Gastrocnemius medialis (tissue), 4 donors: ENCODE measurements around the gene PLXNA2.

Source experiments
- POLR2A ChIP-seq, 2 donors: fragments of 450-650 bp; IDR thresholded peaks; one replicate each; pipeline ENCODE4 v1.6.1; 2017; ENCODE audit warnings: antibody characterized with exemption in 2 of 2, mild to moderate bottlenecking in 2 of 2, moderate library complexity in 2 of 2
- TF ChIP-seq, protein P1 (sequence below), 5 experiments: fragments of 450-650 bp in 3 of 5; fragments of 200-600 bp in 2 of 5; sonication (generic) in 2 of 5; IDR thresholded peaks in 4 of 5; conservative IDR thresholded peaks in 1 of 5; 1 replicate in 4 of 5; 2 replicates in 1 of 5; pipeline ENCODE4 v1.5.1; 2016 to 2019; ENCODE audit warnings: antibody characterized with exemption in 5 of 5, mild to moderate bottlenecking in 3 of 5, moderate library complexity in 3 of 5

DNA sequence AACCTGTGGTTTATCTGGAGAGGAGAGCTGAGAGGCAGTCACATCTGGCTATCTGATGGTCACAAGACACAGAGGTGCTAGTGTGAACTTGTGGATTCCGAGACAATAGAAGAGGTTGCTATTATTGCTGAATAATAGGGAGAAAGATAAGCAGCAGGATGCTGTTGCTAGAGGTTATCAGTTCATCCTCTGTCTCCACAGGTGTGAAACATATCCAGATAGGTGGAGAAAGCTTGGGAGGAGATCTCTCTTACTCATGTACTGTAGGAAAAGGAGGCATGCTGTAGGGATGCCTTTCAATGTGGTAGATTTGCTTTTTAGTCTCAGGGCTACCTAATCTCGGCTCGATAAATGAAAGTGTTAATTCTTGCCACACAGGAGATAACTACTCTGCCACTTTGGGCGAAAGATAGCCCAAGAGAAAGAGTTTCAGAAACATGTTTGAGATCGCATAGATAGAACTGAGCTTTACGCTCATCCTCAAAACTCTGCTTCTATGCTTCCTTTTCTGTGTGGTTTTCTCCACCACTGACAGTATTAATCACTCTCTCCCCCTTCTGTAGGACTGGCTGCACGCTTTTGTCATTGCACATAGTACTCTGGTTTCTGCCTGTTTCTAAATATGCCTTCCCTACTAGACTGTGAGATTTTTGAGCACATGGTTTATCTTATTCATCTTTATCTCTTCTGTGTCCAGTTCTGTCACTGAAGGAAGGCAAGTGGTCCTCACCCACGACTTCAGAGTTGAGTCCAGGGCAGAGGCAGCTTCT, 36.7 kb upstream of the PLXNA2 start:
- TF ChIP-seq POLR2A (IDR thresholded peaks at IDR 0.05): no peak
- TF ChIP-seq, protein P1, sequence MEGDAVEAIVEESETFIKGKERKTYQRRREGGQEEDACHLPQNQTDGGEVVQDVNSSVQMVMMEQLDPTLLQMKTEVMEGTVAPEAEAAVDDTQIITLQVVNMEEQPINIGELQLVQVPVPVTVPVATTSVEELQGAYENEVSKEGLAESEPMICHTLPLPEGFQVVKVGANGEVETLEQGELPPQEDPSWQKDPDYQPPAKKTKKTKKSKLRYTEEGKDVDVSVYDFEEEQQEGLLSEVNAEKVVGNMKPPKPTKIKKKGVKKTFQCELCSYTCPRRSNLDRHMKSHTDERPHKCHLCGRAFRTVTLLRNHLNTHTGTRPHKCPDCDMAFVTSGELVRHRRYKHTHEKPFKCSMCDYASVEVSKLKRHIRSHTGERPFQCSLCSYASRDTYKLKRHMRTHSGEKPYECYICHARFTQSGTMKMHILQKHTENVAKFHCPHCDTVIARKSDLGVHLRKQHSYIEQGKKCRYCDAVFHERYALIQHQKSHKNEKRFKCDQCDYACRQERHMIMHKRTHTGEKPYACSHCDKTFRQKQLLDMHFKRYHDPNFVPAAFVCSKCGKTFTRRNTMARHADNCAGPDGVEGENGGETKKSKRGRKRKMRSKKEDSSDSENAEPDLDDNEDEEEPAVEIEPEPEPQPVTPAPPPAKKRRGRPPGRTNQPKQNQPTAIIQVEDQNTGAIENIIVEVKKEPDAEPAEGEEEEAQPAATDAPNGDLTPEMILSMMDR (IDR thresholded peaks at IDR 0.05 in 4 of 5, conservative IDR thresholded peaks at IDR 0.05 in 1 of 5): no peak
